NCI-H345 treated with DMSO at 0.1 percent for 48 hours (cell line): ENCODE data around the gene DNMT3B.
"Not testable (repeated sequence)": the region's sequence is repeated elsewhere in the genome, so short reads cannot be mapped to it uniquely, and the experiment has no call there.

Experiments
- DNase-seq: peaks from one replicate; lab custom pipeline; 2025; ENCODE audit not compliant: unreplicated experiment; lab: John Stamatoyannopoulos, UW

The DNMT3B gene

GRCh38 chr20:32789896-32790750, 27.9 kb downstream of the DNMT3B start:
- peak; percentile 65 for DNase-seq

- DNase-seq: no peak
These were observed 28.5 kb downstream of the DNMT3B start for GRCh38 chr20:32790751-32791057.

- DNase-seq: no peak
These were observed 30.1 kb downstream of the DNMT3B start for GRCh38 chr20:32792316-32792715.

DNA sequence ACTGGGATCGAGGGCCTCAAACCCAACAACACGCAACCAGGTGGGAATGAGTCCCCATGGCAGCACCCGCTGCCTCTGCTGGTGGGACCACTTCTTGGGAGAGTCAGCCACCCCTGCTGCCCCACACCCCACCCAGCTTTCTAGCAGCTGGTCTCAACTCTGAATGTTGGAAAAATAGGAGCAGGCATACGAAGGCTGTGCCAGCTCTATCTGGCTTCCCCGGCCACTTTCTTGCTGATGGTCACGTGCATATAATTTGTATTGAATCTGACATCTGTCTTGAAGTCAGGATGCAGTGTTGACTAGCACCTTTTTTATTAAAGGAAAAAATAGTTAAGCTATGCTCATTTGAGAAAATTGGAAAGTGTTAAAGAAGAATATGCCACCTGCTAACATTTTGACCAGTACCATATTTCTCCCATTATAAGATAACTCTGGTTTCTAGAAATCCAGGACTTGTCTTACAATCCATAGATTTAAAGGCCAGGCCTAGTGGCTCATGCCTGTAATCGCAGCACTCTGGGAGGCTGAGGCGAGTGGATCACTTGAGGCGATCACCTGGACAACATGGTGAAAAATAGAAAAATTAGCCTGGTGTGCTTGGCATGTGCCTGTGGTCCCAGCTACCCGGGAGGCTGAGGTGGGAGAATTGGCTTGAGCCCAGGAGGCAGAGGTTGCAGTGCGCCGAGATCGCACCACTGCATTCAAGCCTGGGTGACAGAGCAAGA, 30.7 kb downstream of the DNMT3B start:
- no peak for DNase-seq

- no peak for DNase-seq
These were observed 34.3 kb downstream of the DNMT3B start for GRCh38 chr20:32796383-32796948.

GRCh38 chr20:32796981-32797451, 34.8 kb downstream of the DNMT3B start:
- DNase-seq: no peak

GRCh38 chr20:32797571-32797970, 35.4 kb downstream of the DNMT3B start:
- not testable (repeated sequence) for DNase-seq

DNA sequence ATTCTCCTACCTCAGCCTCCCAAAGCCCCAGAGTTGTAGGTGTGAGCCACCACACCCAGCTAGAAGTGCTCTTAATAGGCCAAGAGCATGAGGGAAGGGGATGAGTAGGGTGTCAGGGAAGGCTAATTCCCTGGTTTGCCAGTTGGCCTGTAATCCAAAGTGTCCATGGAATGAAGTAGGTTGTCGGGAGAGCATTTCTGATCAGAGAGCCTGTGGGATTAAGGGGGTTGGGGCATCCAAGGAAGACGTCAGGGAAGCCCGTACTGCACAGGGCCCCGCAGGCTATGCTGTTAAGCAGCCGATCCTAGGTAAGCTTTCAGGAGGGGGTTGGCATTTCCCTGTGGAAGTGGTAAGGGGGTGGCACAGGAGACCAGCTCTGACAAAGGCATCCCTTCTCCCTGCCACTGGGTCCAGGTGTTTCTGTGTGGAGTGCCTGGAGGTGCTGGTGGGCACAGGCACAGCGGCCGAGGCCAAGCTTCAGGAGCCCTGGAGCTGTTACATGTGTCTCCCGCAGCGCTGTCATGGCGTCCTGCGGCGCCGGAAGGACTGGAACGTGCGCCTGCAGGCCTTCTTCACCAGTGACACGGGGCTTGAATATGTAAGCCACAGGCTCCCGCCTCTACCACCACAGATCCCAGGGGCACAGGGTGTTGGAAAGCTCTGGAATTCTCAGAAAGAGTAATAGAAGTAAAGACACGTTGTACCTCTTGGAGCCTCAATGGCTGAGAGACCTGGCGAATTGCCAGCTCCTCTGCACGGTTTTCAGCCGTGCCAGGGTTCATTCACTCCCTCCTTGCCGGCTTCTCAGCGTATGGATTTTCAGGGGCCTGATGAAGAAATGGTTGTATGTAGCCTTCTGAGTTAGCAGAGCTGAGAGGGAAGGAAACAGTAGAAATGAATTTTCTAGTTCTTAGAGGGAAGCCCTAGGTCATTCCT, 36.1 kb downstream of the DNMT3B start:
- DNase-seq: no peak

DNA sequence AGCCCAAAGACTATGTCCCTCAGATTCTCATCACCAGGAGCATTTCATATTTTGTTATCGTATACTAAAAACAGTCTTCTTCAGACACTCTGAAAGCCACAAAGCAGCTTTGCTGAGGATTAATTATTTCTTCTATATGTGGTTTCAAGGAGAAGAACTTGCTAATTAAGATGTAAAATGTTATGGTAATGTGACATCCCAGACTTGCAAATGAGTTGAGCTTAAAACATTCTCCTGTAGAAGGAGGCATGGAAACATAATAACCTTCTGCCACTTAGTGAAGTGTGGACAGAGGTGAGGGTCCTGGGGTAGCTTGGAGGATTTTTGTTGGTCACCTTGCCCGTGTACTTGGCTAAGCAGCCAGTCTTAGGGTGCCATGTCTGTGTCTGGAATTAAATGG, 40.9 kb downstream of the DNMT3B start:
- no peak for DNase-seq

DNA sequence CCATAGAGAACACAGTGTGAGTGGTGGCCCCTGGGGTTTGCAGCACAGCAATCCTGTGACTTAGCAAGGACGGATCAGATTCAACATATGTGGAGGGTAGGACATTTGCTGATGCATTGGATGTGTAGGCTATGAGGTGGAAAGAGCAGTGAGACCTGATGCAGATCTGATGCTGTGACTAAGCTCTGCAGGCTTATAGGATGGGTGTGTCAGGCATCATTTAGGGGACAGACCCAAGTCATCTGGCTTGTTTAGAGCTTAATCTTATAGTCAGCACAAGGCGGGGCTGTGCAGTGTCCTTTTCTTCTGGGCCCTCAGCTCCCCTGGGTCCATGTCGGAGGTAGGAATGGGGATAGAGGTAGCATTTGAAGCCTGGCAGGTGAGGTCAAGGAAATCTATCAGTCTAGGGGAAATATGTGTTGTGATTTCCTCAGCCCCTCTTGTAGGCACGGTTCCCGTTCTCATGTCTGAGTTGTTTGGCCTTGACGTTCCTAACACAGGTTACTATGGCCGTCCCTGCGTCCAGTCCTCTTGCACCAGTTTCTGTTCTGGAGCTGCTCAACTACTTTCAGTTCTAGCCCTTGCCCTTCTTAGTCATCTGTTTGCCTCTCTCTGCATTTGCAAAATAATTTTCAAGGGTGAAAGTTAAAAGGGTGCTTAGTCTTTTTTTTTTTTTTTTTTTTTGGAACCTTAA, 42.0 kb downstream of the DNMT3B start:
- no peak for DNase-seq

DNA sequence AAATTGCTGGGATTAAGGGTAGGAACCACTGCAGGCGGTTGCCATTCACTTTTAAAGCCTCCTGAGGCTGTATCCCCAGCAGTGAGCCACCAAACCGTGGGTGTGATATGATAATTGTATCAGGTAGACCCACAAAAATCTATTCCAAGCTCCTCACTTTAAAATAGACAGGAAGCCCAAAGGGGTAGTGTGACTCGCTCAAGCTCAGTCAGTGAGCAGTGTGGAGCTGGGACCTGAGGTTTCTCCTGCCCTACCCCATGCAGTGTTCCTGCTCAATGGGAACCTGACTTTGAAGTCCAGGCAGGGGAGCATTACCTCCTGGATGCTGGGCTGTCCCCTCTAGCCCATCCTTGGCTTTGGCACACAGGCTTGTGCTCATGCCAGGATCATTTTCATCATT, 42.6 kb downstream of the DNMT3B start:
- DNase-seq: no peak

DNA sequence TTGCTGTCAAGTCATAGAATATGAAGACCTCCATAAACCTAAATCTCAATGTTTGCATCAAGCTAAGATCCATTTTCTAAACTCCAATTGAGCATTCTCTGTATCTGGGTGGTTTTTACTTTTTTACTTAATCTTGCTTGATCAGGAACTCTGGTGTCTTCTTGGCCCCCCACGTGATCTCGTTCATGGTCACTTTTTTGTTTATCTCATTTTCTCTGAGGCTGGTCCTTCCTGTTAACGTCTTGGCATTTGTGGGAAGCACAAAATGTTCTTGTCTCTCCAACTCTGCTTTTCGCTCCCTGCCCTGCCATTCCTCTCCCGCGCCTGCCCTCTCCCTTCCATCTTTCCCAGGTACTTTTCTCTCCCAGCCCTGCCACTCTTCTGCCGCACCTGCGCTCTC, 43.5 kb downstream of the DNMT3B start:
- no peak for DNase-seq

DNA sequence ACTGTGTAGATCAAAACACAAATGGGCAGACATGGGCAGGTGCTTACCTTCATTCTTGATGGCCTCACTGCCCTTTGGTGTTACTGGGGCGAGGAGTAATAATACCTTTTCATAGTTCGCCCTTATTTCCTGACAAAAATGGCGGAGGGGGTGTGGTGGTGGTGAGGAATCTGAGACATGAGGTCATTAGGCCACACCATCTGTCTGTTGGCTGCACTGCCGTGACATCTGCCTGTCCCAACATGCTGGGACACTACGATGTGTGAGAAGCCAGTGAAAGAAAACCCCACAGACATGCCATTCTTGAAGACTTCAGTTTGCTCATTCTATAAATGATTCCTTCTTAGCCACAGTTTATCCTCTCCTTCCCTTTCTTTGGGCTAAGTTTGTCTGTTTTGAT, 44.2 kb downstream of the DNMT3B start:
- DNase-seq: no peak

- no peak for DNase-seq
These were observed 45.5 kb downstream of the DNMT3B start for GRCh38 chr20:32807706-32808105.

GRCh38 chr20:32808438-32808837, 46.3 kb downstream of the DNMT3B start:
- no peak for DNase-seq

DNA sequence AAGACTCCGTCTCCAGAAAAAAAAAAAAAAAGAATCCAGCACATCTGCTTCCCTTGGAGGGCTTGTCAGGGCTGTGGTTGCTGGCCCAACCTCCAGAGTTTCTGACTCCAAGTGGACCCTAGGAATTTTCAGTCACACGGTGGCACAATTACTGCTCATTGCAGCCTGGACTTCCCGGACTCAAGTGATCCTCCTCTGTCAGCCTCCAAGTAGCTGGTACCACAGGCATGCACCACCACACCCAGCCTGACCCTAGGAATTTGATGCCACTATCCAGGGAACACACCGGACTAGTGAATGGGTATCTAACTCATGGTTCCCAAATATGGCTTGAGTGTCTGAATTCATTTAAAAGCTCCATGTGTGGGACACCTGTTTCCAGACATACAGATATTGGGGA, 47.7 kb downstream of the DNMT3B start:
- no peak for DNase-seq

GRCh38 chr20:32810941-32811340, 48.8 kb downstream of the DNMT3B start:
- DNase-seq: no peak

DNA sequence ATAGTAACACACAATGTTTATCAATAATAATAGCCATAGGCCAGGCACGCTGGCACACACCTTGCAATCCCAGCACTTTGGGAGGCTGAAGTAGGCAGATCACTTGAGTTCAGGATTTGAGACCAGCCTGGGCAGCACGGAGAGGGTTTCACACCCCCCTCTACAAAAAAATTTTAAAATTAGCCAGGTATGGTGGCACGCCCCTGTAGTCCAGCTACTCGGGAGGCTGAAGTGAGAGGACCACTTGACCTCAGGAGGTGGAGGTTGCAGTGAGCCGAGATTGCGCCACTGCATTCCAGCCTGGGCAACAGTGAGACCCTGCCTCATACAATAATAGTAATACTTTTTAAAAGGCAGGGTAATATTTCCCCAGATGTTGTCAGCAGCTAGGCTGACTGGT, 49.7 kb downstream of the DNMT3B start:
- DNase-seq: no peak

DNA sequence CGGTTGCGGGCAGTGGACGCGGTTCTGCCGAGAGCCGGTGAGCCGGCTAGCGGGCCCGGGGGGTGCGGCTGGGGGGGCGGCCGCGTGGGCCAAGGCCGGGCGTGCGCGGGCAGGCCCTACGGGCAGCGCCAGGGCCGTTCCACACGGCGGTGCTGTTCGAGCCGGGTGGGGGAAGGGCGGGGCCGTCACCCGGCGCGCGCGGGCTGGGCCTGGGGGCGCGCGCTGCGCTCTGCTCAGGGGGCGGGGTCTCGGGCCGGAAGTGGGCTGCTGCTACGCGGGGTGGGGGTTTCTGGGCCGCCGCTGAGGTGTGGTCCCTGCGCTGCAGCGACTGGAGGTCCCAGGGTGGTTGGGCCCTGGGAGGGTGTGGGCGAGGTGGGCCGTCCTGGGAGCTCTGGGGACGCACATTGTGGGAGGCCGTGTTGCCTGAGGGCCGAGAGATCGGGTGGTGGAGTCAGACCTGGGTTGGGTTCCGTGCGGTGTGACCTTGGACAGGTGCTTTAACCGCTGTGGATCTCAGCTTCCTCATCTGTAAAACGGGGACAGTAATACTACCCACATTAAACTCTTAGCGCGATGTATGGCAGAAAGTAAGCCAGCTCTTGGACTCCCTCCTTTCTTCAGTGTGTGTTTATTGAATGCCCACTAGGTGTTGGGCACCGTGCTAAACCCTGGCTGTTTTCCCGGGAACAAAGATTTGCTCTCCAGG, 58.0 kb downstream of the DNMT3B start:
- peak; percentile 72 for DNase-seq
